SU-DHL-6 (cell line): ENCODE results near the gene CARMIL1.

ENCODE experiments used
- EZH2phosphoT487 ChIP-seq: fragments of 200-600 bp; sonication (generic), shearing (Covaris generic); conservative IDR thresholded peaks from 2 replicates; pipeline ENCODE4 v1.6.1; 2018; ENCODE audit warnings: mild to moderate bottlenecking, antibody characterized with exemption, low read length, moderate library complexity, mixed read lengths
- TF ChIP-seq, protein P1 (sequence below): fragments of 200-600 bp; sonication (generic); IDR thresholded peaks from one replicate; pipeline ENCODE4 v1.5.1; 2017; ENCODE audit warnings: antibody characterized with exemption, mild to moderate bottlenecking, low read length, moderate library complexity; ENCODE audit not compliant: insufficient read depth, poor library complexity, severe bottlenecking

DNA sequence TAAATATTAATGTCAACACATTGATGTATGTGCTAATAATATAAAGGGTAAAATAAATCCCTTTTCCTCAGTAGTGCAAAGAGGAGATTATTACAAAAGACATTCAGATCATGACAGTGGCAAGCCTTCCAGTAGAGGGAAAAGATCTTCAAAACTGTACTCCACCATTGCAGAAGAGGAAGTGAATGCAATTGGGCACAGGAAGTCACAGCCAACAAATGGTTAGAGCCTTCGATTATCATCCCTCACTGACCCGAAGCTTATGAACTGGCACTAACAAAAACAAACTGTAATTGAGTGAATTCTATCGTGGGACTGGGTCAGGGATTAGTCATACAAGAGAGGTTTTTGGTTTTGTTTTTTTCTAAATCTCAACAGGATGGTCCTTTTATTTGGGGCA is 333.5 kb downstream of the CARMIL1 start:
- TF ChIP-seq, protein P1, sequence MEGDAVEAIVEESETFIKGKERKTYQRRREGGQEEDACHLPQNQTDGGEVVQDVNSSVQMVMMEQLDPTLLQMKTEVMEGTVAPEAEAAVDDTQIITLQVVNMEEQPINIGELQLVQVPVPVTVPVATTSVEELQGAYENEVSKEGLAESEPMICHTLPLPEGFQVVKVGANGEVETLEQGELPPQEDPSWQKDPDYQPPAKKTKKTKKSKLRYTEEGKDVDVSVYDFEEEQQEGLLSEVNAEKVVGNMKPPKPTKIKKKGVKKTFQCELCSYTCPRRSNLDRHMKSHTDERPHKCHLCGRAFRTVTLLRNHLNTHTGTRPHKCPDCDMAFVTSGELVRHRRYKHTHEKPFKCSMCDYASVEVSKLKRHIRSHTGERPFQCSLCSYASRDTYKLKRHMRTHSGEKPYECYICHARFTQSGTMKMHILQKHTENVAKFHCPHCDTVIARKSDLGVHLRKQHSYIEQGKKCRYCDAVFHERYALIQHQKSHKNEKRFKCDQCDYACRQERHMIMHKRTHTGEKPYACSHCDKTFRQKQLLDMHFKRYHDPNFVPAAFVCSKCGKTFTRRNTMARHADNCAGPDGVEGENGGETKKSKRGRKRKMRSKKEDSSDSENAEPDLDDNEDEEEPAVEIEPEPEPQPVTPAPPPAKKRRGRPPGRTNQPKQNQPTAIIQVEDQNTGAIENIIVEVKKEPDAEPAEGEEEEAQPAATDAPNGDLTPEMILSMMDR = no peak
- TF ChIP-seq EZH2phosphoT487 = no peak
